MM.1S (cell line): ENCODE results near the gene MBL2.

Source experiments
- DNase-seq: peaks from one replicate; pipeline ENCODE4 v3.0.0-alpha.2; 2015
- H2AFZ ChIP-seq: fragments of 300-600 bp; sonication (generic); 2 replicates; pipeline ENCODE4 v1.6.0; 2016; ENCODE audit warnings: antibody characterized with exemption, low read length
- H3F3A ChIP-seq: fragments of 300-600 bp; sonication (generic); 2 replicates; pipeline ENCODE4 v1.6.1; 2016; ENCODE audit warnings: mild to moderate bottlenecking, antibody characterized with exemption, low read length, moderate library complexity, mixed read lengths; ENCODE audit not compliant: insufficient read depth
- H3K27ac ChIP-seq: fragments of 300-600 bp; sonication (generic); 2 replicates; pipeline ENCODE4 v1.5.1; 2016; ENCODE audit warnings: mild to moderate bottlenecking, low read length
- H3K27me3 ChIP-seq: fragments of 300-600 bp; sonication (generic); replicated peaks from 2 replicates; pipeline ENCODE4 v1.6.0; 2016; ENCODE audit warnings: low read length; ENCODE audit not compliant: insufficient read depth
- H3K36me3 ChIP-seq: fragments of 300-600 bp; sonication (generic); replicated peaks from 2 replicates; pipeline ENCODE4 v1.6.1; 2016; ENCODE audit warnings: mild to moderate bottlenecking, low read length, mixed read lengths; ENCODE audit not compliant: insufficient read depth
- H3K4me1 ChIP-seq: fragments of 300-600 bp; sonication (generic); 2 replicates; pipeline ENCODE4 v1.6.1; 2016; ENCODE audit warnings: low read length, mixed read lengths
- H3K4me2 ChIP-seq: fragments of 300-600 bp; sonication (generic); 2 replicates; pipeline ENCODE4 v1.6.0; 2016; ENCODE audit warnings: low read depth, low read length
- H3K4me3 ChIP-seq: fragments of 300-600 bp; sonication (generic); 2 replicates; pipeline ENCODE4 v1.5.1; 2016; ENCODE audit warnings: low read length, mixed read lengths
- H3K79me2 ChIP-seq: fragments of 300-600 bp; sonication (generic); 2 replicates; pipeline ENCODE4 v1.6.1; 2016; ENCODE audit warnings: mixed run types, low read length, mixed read lengths
- H3K9ac ChIP-seq: fragments of 300-600 bp; sonication (generic); 2 replicates; pipeline ENCODE4 v1.6.1; 2016; ENCODE audit warnings: low read length, mixed read lengths
- H3K9me2 ChIP-seq: fragments of 300-600 bp; sonication (generic); replicated peaks from 2 replicates; pipeline ENCODE4 v1.6.1; 2016; ENCODE audit warnings: mild to moderate bottlenecking, low read length, mixed read lengths; ENCODE audit not compliant: insufficient read depth
- H3K9me3 ChIP-seq: fragments of 300-600 bp; sonication (generic); replicated peaks from 2 replicates; pipeline ENCODE4 v1.6.1; 2016; ENCODE audit warnings: mild to moderate bottlenecking, low read length, mixed read lengths; ENCODE audit not compliant: insufficient read depth
- H4K20me1 ChIP-seq: fragments of 300-600 bp; sonication (generic); 2 replicates; pipeline ENCODE4 v1.6.1; 2016; ENCODE audit warnings: mild to moderate bottlenecking, low read length, moderate library complexity, mixed read lengths; ENCODE audit not compliant: insufficient read depth
- CTCF ChIP-seq: fragments of 300-600 bp; sonication (generic); IDR thresholded peaks from 2 replicates; pipeline ENCODE4 v1.5.1; 2016; ENCODE audit warnings: antibody characterized with exemption, low read length, mixed read lengths
- EZH2 ChIP-seq: fragments of 300-600 bp; sonication (generic); optimal IDR thresholded peaks from 2 replicates; pipeline ENCODE3; 2017; ENCODE audit warnings: low read depth, mild to moderate bottlenecking, antibody characterized with exemption, low read length, mixed read lengths
- EZH2phosphoT487 ChIP-seq: fragments of 300-600 bp; sonication (generic); IDR thresholded peaks from 2 replicates; pipeline ENCODE4 v1.6.1; 2018; ENCODE audit warnings: antibody characterized with exemption, low read length

The MBL2 gene

GRCh38 chr10:52807803-52808202, 35.2 kb upstream of the MBL2 start:
- Histone ChIP-seq H3K9ac (no peak overlapping the region), H3K9me2 (no peaks in the 10 kb centered on the region), H3K36me3 (no peaks in the 10 kb centered on the region), H3K79me2 (no peaks in the 10 kb centered on the region), H3K4me3 (no peak overlapping the region), H3K27me3 (no peaks in the 10 kb centered on the region), H3F3A (0 out of 2 replicates have a peak, but pooled peaks cover 5% of the 10 kb centered on the region), H3K4me1 (peaks cover 13% of the 10 kb centered on the region), H4K20me1 (no peaks in the 10 kb centered on the region), H3K27ac (no peak overlapping the region), H3K4me2 (0 out of 2 replicates have a peak overlapping the region, but pooled peaks have one; percentile 6), H2AFZ (no peak overlapping the region), H3K9me3 (no peaks in the 10 kb centered on the region)
- no peak for TF ChIP-seq EZH2phosphoT487
- no peak for TF ChIP-seq EZH2
- TF ChIP-seq CTCF: no peak
- peak; percentile 60 for DNase-seq

- 0 out of 2 replicates have a peak, but pooled peaks cover 5% of the 10 kb centered on the region for H3F3A ChIP-seq
- no peak for DNase-seq
- H3K4me2 ChIP-seq: no peak overlapping the region
These were observed 33.1 kb upstream of the MBL2 start for GRCh38 chr10:52805414-52806285.

GRCh38 chr10:52801947-52802346, 29.4 kb upstream of the MBL2 start:
- Histone ChIP-seq H3K9me2 (no peaks in the 10 kb centered on the region), H3K27ac (no peak overlapping the region), H3K4me2 (no peak overlapping the region), H3K9me3 (no peaks in the 10 kb centered on the region), H4K20me1 (no peaks in the 10 kb centered on the region), H3K4me3 (no peak overlapping the region), H3K4me1 (no peaks in the 10 kb centered on the region), H3F3A (no peaks in the 10 kb centered on the region), H3K27me3 (no peaks in the 10 kb centered on the region), H3K9ac (no peak overlapping the region), H3K36me3 (no peaks in the 10 kb centered on the region), H3K79me2 (no peaks in the 10 kb centered on the region), H2AFZ (no peak overlapping the region; the same call in 1 of the 2 replicates)
- DNase-seq: no peak
- TF ChIP-seq EZH2phosphoT487 (no peak), EZH2 (no peak), CTCF (no peak)

More at GRCh38 chr10:52805414-52806285, 33.1 kb upstream of the MBL2 start:
- H3K4me3 ChIP-seq: no peak overlapping the region
- H3K9me3 ChIP-seq: no peaks in the 10 kb centered on the region
- no peak overlapping the region for H2AFZ ChIP-seq
- no peak overlapping the region for H3K27ac ChIP-seq
- H3K79me2 ChIP-seq: no peaks in the 10 kb centered on the region
- TF ChIP-seq EZH2 (no peak), EZH2phosphoT487 (no peak), CTCF (no peak)
- H3K9me2 ChIP-seq: no peaks in the 10 kb centered on the region
- H3K36me3 ChIP-seq: no peaks in the 10 kb centered on the region
- no peaks in the 10 kb centered on the region for H3K27me3 ChIP-seq
- H3K4me1 ChIP-seq: peaks cover 10% of the 10 kb centered on the region
- no peaks in the 10 kb centered on the region for H4K20me1 ChIP-seq
- no peak overlapping the region for H3K9ac ChIP-seq
